Fibroblast of the aortic adventitia (primary cell): ENCODE measurements around the gene TEX38. TPM values are rescaled to one million over a fixed set of nuclear protein-coding genes. Genes with fewer than 3 reads are reported as not detected.

Experiments used
- DNase-seq: peaks from one replicate; pipeline ENCODE4 v3.0.0-alpha.2; 2010; ENCODE audit warnings: low read depth
- H3K4me3 ChIP-seq: 2 replicates; pipeline ENCODE4 v1.5.1; 2011; ENCODE audit warnings: low read depth, mild to moderate bottlenecking, control low read depth, low read length, moderate library complexity
- total RNA-seq: library from RNA; depleted of rRNA; stranded (reverse); fragments of >200 nt; gene quantifications from 2 replicates; pipeline ENCODE4 v1.2.3, GENCODE V29; 2012; ENCODE audit warnings: low replicate concordance
- TF ChIP-seq, protein P1 (sequence below): IDR thresholded peaks from 2 replicates; pipeline ENCODE4 v1.5.1; 2011; ENCODE audit warnings: mild to moderate bottlenecking, low read length, control low read depth, inconsistent platforms; ENCODE audit not compliant: insufficient read depth

The TEX38 gene
- not detected in 2 replicates for total RNA-seq

DNA sequence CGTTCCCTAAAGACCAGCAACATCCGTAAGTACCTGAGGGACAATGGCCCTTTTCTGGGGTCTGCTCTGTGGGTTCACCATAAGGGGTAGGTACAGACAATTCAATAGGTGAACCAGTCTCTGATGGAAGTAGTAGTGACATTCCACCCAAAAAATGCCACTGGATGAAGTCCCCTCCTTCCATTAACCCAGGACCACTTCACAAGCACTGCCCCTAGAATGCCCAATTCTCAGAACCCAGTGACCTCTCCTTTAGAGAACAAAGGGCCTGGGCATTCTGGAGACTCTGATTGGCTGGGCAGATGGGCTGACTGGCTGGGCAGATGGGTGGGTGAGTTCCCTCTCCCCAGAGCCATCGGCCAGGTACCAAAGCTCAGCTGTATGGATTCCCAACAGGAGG is at the start of gene TEX38:
Gene TEX38 (plus strand): TSS at position 301 of the 400 bp plus-strand sequence. CDS start 81 bp downstream, at position 382.
- DNase-seq = no peak
- TF ChIP-seq, protein P1, sequence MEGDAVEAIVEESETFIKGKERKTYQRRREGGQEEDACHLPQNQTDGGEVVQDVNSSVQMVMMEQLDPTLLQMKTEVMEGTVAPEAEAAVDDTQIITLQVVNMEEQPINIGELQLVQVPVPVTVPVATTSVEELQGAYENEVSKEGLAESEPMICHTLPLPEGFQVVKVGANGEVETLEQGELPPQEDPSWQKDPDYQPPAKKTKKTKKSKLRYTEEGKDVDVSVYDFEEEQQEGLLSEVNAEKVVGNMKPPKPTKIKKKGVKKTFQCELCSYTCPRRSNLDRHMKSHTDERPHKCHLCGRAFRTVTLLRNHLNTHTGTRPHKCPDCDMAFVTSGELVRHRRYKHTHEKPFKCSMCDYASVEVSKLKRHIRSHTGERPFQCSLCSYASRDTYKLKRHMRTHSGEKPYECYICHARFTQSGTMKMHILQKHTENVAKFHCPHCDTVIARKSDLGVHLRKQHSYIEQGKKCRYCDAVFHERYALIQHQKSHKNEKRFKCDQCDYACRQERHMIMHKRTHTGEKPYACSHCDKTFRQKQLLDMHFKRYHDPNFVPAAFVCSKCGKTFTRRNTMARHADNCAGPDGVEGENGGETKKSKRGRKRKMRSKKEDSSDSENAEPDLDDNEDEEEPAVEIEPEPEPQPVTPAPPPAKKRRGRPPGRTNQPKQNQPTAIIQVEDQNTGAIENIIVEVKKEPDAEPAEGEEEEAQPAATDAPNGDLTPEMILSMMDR = no peak
- H3K4me3 ChIP-seq = no peak within 1 kb of the TSS

DNA sequence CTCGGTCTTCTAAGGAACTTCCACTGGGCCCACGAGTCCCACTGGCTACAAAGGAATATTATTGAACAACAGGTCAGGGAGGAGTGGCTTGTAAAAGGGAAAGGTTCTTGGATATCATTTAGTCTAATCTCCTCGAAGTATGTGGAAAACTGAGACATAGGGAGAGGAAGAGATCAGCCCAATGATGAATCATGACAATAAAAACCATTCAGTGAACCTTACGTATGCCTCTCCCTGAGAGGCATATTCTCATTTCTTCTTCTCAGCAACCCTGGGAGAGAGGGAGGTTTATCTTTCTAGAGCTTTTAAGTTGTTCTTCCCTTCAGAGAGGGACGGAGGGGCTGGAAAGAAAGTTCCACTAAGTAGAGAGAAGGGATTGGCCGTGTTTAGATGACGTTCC is 49.7 kb upstream of the TEX38 start:
- no peak overlapping the region for H3K4me3 ChIP-seq
- TF ChIP-seq, protein P1 = no peak
- no peak for DNase-seq

DNA sequence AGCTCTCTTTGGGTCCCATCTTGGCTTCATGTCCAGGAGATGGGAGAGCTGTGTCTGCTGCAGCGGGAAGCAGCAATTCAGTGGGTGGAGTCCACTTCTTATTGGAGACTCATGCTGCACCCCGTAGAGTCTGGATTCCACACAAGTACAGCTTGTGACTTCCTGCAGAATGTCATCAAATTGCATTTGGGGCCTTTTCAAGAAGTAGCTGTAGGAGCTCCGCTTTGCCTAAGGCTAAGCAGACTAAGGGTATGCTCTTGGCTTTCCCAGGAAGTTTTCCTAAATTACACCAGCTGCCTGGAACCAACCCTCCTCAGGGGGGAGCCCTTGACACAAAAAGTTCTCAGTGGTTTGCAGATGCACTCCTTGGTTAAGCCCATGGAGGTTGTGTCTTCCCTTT is 49.3 kb upstream of the TEX38 start:
- peak; percentile 31 for DNase-seq
- TF ChIP-seq, protein P1 = peak; percentile 34
- no peak overlapping the region for H3K4me3 ChIP-seq

DNA sequence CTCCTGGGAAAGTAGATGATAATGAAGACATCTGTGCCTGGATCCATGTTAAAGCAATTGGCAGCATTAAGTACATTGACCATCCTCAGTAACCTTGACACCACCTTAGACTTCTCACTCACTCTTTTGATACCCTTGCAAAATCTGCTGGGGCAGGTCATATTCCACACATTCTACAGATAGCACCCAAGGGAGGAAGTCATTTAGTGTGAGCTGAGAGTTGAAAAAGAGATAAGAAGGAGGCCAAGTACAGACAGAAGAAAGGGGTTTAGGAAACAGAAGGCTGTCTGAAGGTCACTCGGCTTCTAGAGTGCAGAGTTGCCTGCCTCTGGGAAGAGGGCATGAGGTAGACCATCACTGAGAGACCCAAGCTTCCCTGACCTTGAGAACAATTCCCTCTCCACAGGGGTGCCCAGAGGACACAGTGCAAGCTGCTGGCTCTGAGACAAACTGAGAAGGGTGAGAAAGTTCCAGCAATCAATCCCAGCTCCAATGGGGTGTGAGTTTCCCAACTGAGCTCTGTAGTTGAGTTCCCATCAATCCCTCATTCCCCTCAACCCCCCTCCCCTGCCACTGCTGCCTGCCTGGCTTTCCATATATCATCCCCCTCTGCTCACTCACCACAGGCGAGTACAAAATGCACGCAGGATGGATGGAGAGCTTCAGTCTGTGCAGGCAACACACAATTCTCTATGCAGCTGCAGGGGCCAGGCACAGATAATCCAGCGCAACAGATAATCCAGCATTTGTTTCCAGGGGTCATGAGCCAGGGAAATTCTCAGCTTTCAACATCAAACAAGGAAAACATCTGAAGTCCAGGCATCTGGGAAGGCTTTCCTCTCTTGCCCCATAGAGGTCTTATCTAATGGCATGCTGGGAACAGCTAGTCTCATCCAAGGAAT is 47.7 kb upstream of the TEX38 start:
- no peak overlapping the region for H3K4me3 ChIP-seq
- TF ChIP-seq, protein P1 = no peak
- peak; percentile 75 for DNase-seq

DNA sequence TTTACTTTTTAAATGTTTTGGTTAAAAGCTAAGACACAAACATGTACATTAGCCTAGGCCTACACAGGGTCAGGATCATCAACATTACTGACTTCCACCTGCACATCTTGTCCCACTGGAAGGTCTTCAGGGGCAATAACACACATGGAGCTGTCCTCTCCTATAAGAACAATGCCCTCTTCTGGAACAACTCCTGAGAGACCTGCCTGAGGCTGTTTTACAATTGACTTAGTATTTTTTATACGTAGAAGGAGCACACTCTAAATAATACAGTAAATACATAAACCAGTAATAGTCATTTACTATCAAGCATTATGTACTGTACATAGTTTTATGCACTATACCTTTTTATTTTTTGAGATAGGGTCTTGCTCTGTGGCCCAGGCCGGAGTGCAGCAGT is 40.9 kb upstream of the TEX38 start:
- TF ChIP-seq, protein P1 = no peak
- DNase-seq = no peak
- H3K4me3 ChIP-seq = no peak overlapping the region

DNA sequence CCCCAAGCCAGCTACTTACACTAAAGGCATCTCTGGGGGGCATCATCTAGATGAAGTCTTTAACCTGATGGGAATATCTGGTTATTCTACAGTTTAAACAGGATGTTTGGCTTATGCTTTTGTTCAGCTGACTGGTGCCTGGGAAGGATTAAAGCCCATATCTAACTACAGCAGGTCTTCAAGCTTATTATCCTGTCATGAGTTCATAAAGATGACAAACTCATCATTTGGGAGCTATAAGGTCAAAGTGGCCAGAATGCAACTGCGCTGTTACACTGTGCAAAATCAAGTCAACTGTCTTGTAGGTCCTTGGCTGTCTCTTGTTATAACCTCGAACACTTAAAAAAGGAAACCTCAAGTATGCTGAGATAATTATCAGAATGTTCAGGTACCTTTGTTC is 36.4 kb upstream of the TEX38 start:
- H3K4me3 ChIP-seq = no peak overlapping the region
- TF ChIP-seq, protein P1 = no peak
- no peak for DNase-seq
